ENCODE measurements around the gene IFI27. TPM values are rescaled to one million over a fixed set of nuclear protein-coding genes. Genes with fewer than 3 reads are reported as not detected.

Gene IFI27
- total and polyA plus RNA-seq, 2 of the 8 experiments (the other 6 are each of a cell fraction or from before 2014, with no cell fraction given), result 0.76 to 2.2 TPM

GRCh38 chr14:94102768-94103482 is 7.6 kb upstream of the IFI27 start:
- H3K4me1 ChIP-seq (replicated peaks in 1 of 4; ENCODE audit: control insufficient read depth in 3 of 4, insufficient read depth in 4 of 4, low read length in 3 of 4), result no peaks in the 10 kb centered on the region
- DNase-seq (ENCODE audit: low read depth in 1 of 2, low spot score in 2 of 2) (no peak), FAIRE-seq (no peak)
- H3K36me3 ChIP-seq (ENCODE audit: control insufficient read depth in 2 of 4, insufficient read depth in 4 of 4, low read length in 3 of 4), result no peaks in the 10 kb centered on the region
- CTCF ChIA-PET (ENCODE audit: partially characterized antibody), result interaction anchor here (1.9 to 2.3 kb wide), 3 partner anchors 15 to 67 kb away, joined by 4 to 8 read pairs (median 7); no protein-coding TSS in a partner anchor
- H4K20me1 ChIP-seq (replicated peaks in 1 of 2; ENCODE audit: control insufficient read depth in 1 of 2, insufficient read depth in 2 of 2, low read length in 2 of 2), result no peaks in the 10 kb centered on the region
- no peak overlapping the region for H3K4me2 ChIP-seq (ENCODE audit: insufficient read depth in 1 of 2, low read depth in 2 of 2, low read length in 2 of 2)
- POLR2A ChIA-PET (ENCODE audit: partially characterized antibody), result no interaction called here
- H3K79me2 ChIP-seq (ENCODE audit: control insufficient read depth in 1 of 2, insufficient read depth in 2 of 2, low read length in 2 of 2), result no peaks in the 10 kb centered on the region
- H4K8ac ChIP-seq (ENCODE audit: extremely low read depth, insufficient read depth, low read length), result no peak overlapping the region
- H3K56ac ChIP-seq (replicated peaks; ENCODE audit: insufficient read length, low read depth, low read length), result no peak overlapping the region
- H2BK120ac ChIP-seq (replicated peaks; ENCODE audit: low read depth, low read length), result no peak overlapping the region
- no peak overlapping the region for H3K14ac ChIP-seq (ENCODE audit: insufficient read length)
- no peak overlapping the region for H2BK5ac ChIP-seq (ENCODE audit: low read depth, low read length)
- H3K9ac ChIP-seq (replicated peaks in 1 of 4; ENCODE audit: extremely low read depth in 1 of 4, low read depth in 3 of 4, low read length in 3 of 4), result no peak overlapping the region
- TF ChIP-seq RAD21 (IDR thresholded peaks at IDR 0.05 in 1 of 2, conservative IDR thresholded peaks at IDR 0.05 in 1 of 2; ENCODE audit: low read depth in 2 of 2, low read length in 2 of 2) (no peak), RFX5 (IDR thresholded peaks at IDR 0.05; ENCODE audit: borderline replicate concordance, low read depth, low read length) (no peak), GTF2F1 (IDR thresholded peaks at IDR 0.05; ENCODE audit: borderline replicate concordance, low read depth, low read length) (no peak), SIN3A (conservative IDR thresholded peaks at IDR 0.05 in 1 of 2, IDR thresholded peaks at IDR 0.05 in 1 of 2; ENCODE audit: low read depth in 1 of 2, low read length in 2 of 2) (no peak), TAF1 (IDR thresholded peaks at IDR 0.05; ENCODE audit: low read depth, low read length) (no peak), SP4 (IDR thresholded peaks at IDR 0.05; ENCODE audit: low read length) (no peak), RNF2 (IDR thresholded peaks at IDR 0.05; ENCODE audit: borderline replicate concordance, low read depth, low read length, missing control alignments, poor library complexity, severe bottlenecking) (no peak)
- TF ChIP-seq, protein P1, sequence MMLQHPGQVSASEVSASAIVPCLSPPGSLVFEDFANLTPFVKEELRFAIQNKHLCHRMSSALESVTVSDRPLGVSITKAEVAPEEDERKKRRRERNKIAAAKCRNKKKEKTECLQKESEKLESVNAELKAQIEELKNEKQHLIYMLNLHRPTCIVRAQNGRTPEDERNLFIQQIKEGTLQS (IDR thresholded peaks at IDR 0.05; ENCODE audit: insufficient read depth, low read depth, low read length), result no peak
- WGBS, 2 experiments (ENCODE audit: extremely low coverage in 1 of 2, insufficient coverage in 1 of 2, insufficient read length in 1 of 2, insufficient replicate concordance in 2 of 2, low coverage in 1 of 2, low lambda C conversion rate in 2 of 2, missing lambda C conversion rate in 1 of 2), result 90% methylated on average over 8 of the region's 8 CpGs; no CpG with 5 or more reads in 1 of the 2 experiments
- H4K5ac ChIP-seq (ENCODE audit: insufficient read length, low read depth, low read length), result no peak overlapping the region
- H3K9me3 ChIP-seq (ENCODE audit: insufficient read depth in 2 of 2, low read depth in 1 of 2, low read length in 1 of 2), result no peaks in the 10 kb centered on the region
- H2AFZ ChIP-seq (ENCODE audit: low read length), result no peak overlapping the region
- H3K4ac ChIP-seq (replicated peaks; ENCODE audit: insufficient read length, low read depth, low read length), result no peak overlapping the region
- H2AK5ac ChIP-seq (ENCODE audit: low read depth, low read length), result no peak overlapping the region
- no peak overlapping the region for H3K27ac ChIP-seq (ENCODE audit: low read depth, low read length)
- no peak overlapping the region for H3K4me3 ChIP-seq (ENCODE audit: extremely low read depth in 1 of 4, insufficient read depth in 2 of 4, low read depth in 3 of 4, low read length in 4 of 4)
- no peaks in the 10 kb centered on the region for H3K27me3 ChIP-seq (replicated peaks in 1 of 4; ENCODE audit: control insufficient read depth in 3 of 4, extremely low read depth in 1 of 4, insufficient read depth in 3 of 4, low read length in 3 of 4)
- no peak overlapping the region for H2BK15ac ChIP-seq (ENCODE audit: low read length)
- no peak overlapping the region for H2BK12ac ChIP-seq (ENCODE audit: low read depth, low read length)
- H4K91ac ChIP-seq (replicated peaks; ENCODE audit: insufficient read length, low read length), result no peak overlapping the region
- H3K79me1 ChIP-seq (ENCODE audit: low read depth, low read length), result no peaks in the 10 kb centered on the region
- H3K23ac ChIP-seq (ENCODE audit: insufficient read length), result no peak overlapping the region
- no peaks in the 10 kb centered on the region for H3K23me2 ChIP-seq (ENCODE audit: low read depth, low read length)
- H3K18ac ChIP-seq (ENCODE audit: extremely low read depth, low read length), result no peak overlapping the region
- no peak overlapping the region for H2BK20ac ChIP-seq (ENCODE audit: low read length)
